ENCODE measurements around the gene TUT4. TPM values are rescaled to one million over a fixed set of nuclear protein-coding genes. Genes with fewer than 3 reads are reported as not detected.

Gene TUT4
- total and polyA plus RNA-seq, 12 donors, result 16.9 to 40.6 (median 31.5) TPM

DNA sequence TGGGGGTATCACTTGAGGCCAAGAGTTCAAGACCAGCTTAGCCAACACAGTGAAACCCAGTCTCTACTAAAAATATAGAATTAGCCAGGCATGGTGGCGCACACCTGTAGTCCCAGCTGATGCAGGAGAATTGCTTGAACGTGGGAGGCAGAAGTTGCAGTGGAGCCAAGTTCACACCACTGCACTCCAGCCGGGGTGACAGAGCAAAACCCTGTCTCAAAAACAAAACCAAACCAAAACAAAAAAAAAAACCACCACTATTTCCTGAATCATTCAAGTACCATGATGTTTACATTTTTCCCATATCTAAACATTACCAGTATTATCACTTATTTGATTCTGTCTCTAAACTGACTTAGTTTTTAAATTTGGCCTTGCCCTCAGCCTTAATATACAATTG is 29.5 kb downstream of the TUT4 start:
- no peaks in the 10 kb centered on the region for H3K4me1 ChIP-seq
- intact Hi-C loops (cut with DNase I), result no loop called here
- H3K9me3 ChIP-seq, result no peaks in the 10 kb centered on the region
- ATAC-seq (no peak), DNase-seq (no peak)
- no peaks in the 10 kb centered on the region for H3K27me3 ChIP-seq
- H3K27ac ChIP-seq, result no peak overlapping the region
- H3K4me3 ChIP-seq, result no peak overlapping the region
- TF ChIP-seq, protein P1, sequence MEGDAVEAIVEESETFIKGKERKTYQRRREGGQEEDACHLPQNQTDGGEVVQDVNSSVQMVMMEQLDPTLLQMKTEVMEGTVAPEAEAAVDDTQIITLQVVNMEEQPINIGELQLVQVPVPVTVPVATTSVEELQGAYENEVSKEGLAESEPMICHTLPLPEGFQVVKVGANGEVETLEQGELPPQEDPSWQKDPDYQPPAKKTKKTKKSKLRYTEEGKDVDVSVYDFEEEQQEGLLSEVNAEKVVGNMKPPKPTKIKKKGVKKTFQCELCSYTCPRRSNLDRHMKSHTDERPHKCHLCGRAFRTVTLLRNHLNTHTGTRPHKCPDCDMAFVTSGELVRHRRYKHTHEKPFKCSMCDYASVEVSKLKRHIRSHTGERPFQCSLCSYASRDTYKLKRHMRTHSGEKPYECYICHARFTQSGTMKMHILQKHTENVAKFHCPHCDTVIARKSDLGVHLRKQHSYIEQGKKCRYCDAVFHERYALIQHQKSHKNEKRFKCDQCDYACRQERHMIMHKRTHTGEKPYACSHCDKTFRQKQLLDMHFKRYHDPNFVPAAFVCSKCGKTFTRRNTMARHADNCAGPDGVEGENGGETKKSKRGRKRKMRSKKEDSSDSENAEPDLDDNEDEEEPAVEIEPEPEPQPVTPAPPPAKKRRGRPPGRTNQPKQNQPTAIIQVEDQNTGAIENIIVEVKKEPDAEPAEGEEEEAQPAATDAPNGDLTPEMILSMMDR (IDR thresholded peaks at IDR 0.05), result no peak
- 87 to 92% methylated on average over 3 of the region's 3 CpGs for WGBS, 2 donors
- H3K36me3 ChIP-seq, result peaks cover 0 to 57% (median 8%) of the 10 kb centered on the region in 9 donors

DNA sequence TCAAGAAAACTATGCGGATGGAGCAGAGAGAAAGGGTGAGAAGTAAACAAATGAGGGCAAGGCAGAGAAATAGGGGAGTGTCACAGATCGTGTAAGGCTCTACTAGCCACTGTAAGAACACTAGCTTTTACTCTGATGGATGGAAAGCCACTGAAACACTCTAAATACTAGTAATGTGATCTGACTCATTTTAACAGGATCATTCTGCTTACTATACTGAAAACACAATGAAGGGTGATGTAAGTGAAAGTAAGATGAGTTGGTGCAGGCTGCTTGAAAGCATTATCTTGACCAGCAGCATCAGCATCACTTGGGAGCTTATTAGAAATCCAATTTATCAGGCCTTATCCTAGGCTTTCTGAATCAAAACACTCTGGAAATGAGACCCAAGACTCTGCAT is 32.7 kb downstream of the TUT4 start:
- H3K36me3 ChIP-seq, result peaks cover 0 to 52% (median 8%) of the 10 kb centered on the region in 9 donors
- DNase-seq (no peak), ATAC-seq (no peak)
- no peak overlapping the region for H3K27ac ChIP-seq
- intact Hi-C loops (cut with DNase I), result no loop called here
- no peak overlapping the region for H3K4me3 ChIP-seq
- peaks cover 0 to 14% (median 4%) of the 10 kb centered on the region in 9 donors for H3K4me1 ChIP-seq
- no peaks in the 10 kb centered on the region for H3K27me3 ChIP-seq
- TF ChIP-seq, protein P1 (IDR thresholded peaks at IDR 0.05), result no peak
- 91 to 95% methylated on average over 2 of the region's 2 CpGs for WGBS, 2 donors
- no peaks in the 10 kb centered on the region for H3K9me3 ChIP-seq

DNA sequence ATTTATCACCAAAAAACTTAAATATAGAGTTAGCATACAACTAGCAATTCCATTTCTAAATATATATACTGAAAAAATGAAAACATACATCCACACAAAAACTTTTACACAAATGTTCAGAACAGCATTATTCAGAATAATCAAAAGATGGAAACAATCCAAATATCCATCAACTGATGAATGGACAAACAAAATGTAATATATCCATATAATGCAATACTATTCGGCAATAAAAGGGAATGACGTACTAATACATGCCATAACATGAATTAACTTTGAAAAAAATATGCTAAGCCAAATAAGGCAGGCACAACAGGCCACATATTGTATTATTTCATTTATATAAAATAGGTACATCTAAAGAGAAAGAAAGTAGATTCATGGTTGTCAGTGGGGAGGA is 33.9 kb downstream of the TUT4 start:
- H3K4me1 ChIP-seq, result peaks cover 0 to 14% (median 4%) of the 10 kb centered on the region in 9 donors
- H3K36me3 ChIP-seq, result peaks cover 0 to 52% (median 11%) of the 10 kb centered on the region in 9 donors
- TF ChIP-seq, protein P1 (IDR thresholded peaks at IDR 0.05), result no peak
- no peak overlapping the region for H3K4me3 ChIP-seq
- intact Hi-C loops (cut with DNase I), result no loop called here
- 96 to 99% methylated on average over 2 of the region's 2 CpGs for WGBS, 2 donors
- H3K9me3 ChIP-seq, result no peaks in the 10 kb centered on the region
- no peak for ATAC-seq
- no peaks in the 10 kb centered on the region for H3K27me3 ChIP-seq
- DNase-seq, result no peak
- no peak overlapping the region for H3K27ac ChIP-seq

DNA sequence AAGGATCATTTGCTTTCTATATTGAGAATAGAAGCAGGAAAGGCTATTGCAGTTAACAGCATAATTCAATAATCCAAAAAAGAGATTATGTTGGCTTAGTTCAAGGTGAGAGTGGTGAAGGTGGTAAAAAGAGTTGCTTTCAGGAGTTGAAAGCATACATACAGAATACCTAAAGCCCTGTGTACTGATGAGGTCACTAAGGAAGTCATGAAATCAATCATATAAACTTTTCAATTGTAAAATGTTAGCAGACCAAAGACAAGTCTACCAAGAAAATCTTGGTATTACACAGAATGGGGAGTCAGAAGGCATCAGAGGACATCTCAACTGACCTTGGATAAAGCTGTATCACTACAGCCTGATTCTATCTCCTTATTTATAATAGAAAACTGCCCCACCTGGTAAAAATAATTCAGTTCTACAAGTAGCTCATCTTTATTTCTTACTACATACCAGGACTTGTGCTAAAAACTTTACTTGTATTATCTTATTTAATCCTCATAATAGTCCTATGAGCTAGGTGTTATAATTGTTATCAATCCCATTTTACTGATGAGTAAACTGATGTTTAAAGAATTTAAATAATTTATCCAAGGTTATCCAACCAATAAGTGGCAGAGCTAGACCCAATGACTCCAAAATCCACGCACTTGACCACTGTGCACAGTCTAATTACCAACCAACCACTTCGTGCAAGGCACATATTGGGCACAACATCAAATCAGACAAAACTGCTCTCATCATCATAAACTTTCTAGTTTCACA is 40.9 kb downstream of the TUT4 start:
- Histone ChIP-seq H3K36me3 (peaks cover 0 to 66% (median 11%) of the 10 kb centered on the region in 9 donors), H3K27ac (no peak overlapping the region), H3K4me3 (no peak overlapping the region), H3K27me3 (no peaks in the 10 kb centered on the region), H3K9me3 (no peaks in the 10 kb centered on the region), H3K4me1 (peaks cover 0 to 12% (median 0%) of the 10 kb centered on the region in 9 donors)
- TF ChIP-seq, protein P1 (IDR thresholded peaks at IDR 0.05), result no peak
- 96 to 97% methylated on average over 2 of the region's 2 CpGs for WGBS, 2 donors
- DNase-seq (no peak), ATAC-seq (no peak)
- intact Hi-C loops (cut with DNase I), result no loop called here

Measured in heart right ventricle (tissue), 16 donors.